ENCODE data around the gene NHLRC3.

Gene NHLRC3

DNA sequence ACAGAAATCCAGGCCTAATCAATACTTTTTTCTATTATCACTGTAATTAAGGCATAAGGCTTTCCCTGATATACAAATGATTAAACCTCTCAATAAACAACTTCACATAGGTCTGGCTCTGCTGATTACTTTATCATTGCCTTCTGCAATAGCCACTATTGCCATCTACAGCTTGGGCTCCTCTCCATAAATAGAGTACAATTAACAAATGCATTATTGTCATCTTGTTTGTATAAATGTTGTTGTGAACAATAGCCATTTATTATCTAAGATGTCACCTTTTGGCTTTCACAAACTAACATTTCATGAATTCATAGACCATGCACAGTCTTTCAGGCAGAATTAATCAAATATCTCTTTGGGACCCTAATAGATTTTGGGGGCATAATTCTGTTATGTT lies 53.3 kb downstream of the NHLRC3 start:
- DNase-seq (ENCODE audit: low read depth in 2 of 2) = no peak
- H3K4me3 ChIP-seq (replicated peaks in 1 of 2; ENCODE audit: low read depth in 2 of 2, low read length in 2 of 2) = no peak overlapping the region
- TF ChIP-seq, protein P1, sequence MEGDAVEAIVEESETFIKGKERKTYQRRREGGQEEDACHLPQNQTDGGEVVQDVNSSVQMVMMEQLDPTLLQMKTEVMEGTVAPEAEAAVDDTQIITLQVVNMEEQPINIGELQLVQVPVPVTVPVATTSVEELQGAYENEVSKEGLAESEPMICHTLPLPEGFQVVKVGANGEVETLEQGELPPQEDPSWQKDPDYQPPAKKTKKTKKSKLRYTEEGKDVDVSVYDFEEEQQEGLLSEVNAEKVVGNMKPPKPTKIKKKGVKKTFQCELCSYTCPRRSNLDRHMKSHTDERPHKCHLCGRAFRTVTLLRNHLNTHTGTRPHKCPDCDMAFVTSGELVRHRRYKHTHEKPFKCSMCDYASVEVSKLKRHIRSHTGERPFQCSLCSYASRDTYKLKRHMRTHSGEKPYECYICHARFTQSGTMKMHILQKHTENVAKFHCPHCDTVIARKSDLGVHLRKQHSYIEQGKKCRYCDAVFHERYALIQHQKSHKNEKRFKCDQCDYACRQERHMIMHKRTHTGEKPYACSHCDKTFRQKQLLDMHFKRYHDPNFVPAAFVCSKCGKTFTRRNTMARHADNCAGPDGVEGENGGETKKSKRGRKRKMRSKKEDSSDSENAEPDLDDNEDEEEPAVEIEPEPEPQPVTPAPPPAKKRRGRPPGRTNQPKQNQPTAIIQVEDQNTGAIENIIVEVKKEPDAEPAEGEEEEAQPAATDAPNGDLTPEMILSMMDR (IDR thresholded peaks at IDR 0.05; ENCODE audit: low read depth, low read length) = no peak

DNA sequence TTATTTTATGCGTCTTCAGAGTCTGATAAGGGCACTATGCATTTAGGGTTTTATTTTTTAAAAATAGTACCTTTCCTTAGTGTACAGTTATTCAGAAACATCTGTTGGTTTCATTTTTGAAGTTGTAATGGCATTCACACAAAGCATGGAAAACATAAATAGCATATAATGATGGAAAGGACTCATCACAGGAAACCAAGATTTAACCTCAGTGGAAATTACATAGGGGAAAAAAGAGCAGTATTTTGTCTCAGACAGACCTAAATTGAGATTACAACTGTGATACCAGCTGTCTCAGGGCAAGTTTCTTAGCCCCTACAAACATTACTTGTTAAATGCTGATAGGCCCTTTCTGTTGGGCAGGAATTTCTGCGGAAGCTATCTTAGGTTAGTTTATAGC lies 57.2 kb downstream of the NHLRC3 start:
- no peak overlapping the region for H3K4me3 ChIP-seq (replicated peaks in 1 of 2; ENCODE audit: low read depth in 2 of 2, low read length in 2 of 2)
- DNase-seq (ENCODE audit: low read depth in 2 of 2) = no peak
- TF ChIP-seq, protein P1 (IDR thresholded peaks at IDR 0.05; ENCODE audit: low read depth, low read length) = no peak

DNA sequence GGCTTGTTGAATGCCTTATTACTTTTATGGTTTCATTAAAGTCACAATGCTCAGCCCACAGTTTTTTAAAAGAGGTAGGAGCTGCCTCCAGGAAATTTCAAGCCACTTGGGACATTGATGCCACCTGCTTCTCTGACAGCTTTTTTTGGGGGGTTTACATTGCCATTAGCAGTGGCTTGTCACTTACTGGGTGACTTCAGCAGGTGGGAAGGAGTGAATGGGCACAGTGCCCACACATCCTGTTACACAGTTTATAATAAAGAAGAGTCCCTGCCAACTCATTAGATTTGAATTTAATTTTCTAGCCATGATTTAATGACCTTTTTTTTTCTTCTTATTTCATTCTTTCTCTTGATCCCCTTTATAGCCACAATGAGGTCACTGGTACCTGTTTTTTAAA lies 61.0 kb downstream of the NHLRC3 start:
- TF ChIP-seq, protein P1 (IDR thresholded peaks at IDR 0.05; ENCODE audit: low read depth, low read length) = no peak
- DNase-seq (ENCODE audit: low read depth in 2 of 2) = no peak
- H3K4me3 ChIP-seq (replicated peaks in 1 of 2; ENCODE audit: low read depth in 2 of 2, low read length in 2 of 2) = no peak overlapping the region

All from cardiac fibroblast (primary cell).